GM18511 (cell line): ENCODE results near the gene LRCH1.

ENCODE experiments used
- ATAC-seq: cut with Tn5 transposase; IDR thresholded peaks from one replicate; pipeline ENCODE4 v1.9.1; 2021; ENCODE audit warnings: mild to moderate bottlenecking, moderate library complexity; ENCODE audit not compliant: unreplicated experiment

LRCH1 gene

DNA sequence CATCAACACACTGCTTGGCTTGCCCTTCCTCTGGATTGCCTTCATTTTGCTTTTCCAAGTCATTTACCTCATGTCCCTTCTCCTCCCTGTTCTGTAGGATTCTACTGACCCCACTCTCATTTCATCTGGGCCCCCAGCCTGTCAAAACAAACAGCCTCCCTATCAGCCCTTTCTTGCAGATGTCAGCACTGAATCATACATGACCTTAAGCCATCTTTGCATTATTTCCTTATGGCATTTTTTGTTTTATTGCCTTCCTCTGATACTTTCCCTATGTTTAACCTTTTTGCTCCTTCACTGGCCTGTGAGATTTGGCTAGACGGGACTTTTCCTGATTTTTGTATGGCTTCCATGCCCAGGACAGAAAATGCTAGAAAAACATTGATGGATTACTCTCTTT is 8.7 kb downstream of the LRCH1 start:
- no peak for ATAC-seq

DNA sequence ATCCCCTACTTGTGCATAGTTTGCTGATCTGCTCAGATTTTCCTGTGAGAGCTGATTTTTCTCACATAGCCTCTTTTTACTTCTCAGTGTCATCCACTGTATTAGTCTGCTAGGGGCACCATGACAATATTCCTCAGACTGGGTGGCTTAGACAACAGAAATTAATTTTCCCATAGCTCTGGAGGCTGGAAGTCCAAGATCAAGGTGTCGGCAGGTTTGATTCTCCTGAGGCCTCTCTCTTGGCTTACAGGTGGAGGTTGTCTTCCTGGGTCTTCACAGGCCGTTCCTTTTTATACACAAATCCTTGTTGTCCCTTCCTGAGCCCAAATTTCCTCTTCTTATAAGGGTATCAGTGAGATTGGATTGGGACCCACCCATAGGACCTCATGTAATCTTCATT is 9.2 kb downstream of the LRCH1 start:
- ATAC-seq, result no peak

DNA sequence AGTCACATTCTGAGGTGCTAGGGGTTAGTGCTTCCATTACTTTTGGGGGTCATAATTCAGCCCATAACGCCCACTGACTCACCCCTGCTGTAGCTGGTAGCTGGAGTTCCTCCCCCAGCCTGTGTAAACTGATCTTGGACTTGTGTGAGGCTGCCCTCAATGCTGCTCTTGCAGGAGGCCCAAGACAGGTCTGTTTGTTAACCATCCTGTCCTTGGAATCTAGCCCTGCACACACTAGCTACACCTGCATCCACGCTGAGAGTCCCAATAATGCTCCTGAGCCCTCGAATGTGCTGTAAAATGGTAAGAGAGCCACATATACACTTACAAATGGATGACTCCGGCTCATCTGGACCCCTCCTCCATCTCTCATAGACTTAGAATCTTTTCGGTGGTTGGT is 9.6 kb downstream of the LRCH1 start:
- ATAC-seq, result no peak

DNA sequence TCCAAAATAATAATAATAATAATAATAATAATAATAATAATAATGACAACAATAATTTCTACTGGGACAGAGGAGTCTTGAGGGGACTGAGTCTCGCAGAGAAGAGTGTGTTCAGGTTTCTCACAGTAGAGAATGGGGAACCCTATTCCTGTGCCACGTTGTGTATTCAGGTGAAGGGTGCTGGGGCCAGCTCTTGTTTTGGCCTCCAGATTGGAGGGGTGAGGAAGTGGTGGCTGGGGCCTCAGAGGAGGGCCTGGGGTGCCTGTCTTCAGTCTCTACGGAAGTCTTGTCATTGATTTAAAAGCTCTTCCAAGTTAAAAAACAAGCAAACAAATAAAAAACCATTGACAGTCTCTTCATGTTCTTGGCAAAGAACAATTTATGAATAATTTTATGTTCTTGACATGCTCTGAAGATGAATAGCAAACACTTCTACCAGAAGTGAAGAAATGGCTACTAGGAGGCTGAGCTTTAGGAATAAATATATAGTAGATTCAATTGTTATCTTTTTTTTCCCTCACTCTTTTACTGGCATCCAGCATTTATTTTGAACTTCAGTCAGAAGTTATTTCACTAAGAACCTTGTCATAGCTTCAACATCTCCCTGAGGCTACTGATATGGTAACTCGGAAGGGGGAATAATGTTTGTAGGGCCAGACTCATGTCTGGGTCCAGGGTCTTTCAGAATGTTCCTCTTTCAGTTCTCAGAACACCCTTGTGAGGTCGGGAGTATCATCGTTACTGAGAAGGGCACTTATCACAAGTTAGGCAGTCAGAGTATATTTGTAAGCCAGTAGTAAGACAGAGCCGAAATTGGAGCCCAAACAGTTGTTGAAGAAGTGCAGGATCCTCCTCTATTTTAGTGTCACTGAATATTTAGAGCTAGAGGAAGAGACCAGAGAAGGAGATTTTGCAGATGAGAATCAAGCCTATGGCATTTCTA is 13.1 kb downstream of the LRCH1 start:
- ATAC-seq, result peak; percentile 86

DNA sequence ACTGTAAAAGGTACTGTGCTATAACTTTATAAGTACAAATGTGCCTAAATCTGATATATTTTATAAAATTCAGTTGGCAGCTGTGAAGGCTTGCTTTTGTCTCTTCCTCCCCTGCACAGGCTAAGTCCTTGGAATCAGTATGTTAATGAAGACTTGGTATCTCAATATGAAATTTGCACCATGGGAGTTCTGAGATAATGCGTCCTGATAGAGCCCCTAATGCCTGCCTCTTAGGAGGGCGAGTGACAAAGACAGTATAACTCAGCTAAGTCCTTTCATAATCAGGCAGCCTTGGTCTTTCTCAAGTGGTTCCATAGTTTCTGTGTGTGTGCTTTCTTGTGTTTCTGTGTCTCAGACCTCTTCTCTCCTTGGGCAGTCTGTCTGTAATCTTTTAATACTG is 14.7 kb downstream of the LRCH1 start:
- no peak for ATAC-seq

DNA sequence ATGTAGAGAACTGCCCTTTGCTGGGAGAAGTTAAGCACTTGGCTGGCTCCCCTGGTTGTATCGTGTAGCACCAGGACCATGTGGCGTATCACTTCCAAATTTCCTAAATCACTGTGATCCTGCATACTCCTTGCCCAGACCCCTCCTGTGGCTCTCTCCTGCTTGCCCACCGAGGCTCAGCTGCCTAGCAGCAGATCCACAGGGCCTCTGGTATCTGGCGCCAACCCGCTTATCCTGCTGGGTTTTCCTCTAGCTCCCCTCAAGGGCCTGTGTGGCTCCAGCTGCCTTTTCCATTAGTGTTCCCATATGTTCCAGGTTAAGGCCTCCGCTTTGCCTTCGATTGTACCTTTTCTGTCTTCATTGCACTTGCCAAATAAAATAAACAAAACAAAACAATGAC is 16.5 kb downstream of the LRCH1 start:
- no peak for ATAC-seq

DNA sequence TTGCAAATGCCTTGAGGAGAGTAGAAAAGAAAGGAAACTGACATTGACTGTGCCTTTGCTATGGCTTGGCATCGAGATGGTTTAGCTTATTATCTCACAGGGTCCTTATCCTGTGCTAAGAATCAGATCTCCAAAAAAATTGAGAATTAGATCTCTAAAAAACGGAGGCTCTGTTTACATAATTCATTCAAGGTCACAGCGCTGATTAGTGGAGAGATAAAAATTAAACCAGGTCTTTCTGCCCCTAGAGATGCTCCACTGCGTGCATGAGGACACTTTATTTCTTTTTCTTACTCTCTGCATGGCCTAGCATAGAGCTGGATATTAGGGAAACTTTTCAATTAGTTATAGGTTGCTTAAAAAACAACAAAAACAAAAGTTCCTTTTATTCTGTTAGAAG is 17.3 kb downstream of the LRCH1 start:
- ATAC-seq, result no peak

DNA sequence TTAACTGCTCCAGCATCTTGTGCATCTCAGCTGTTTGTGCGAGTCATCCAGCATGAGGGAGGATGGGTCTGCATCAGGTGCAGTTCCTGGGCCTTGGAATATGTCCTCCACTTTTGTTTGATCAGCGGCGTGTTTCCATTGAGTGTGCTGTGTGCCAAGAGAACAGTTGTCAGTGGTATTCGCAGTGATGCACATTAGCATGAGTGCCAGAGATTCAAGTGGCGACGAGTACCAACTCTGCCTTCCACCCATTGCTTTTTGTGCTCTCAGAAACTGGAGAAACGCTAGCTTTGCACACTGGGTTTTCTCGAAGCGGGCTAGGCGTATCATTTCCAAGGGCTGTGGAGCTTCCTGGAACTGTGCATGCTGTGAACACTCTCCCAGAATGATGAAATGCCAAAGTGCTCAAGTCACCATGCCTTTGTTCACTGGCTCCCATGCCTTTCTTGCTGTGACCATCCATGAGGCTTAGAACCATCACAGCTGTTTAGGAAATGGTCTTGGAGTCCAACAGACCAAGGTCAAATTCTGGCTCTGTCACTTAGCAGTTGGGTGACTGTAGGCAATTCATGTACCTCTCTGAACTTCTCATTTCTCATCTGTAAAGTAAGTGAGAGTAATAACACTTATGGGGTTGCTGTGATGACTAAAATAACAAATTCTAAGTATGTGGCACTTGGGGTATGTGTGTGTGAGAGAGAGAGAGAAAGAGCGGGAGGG is 18.4 kb downstream of the LRCH1 start:
- peak; percentile 66 for ATAC-seq

DNA sequence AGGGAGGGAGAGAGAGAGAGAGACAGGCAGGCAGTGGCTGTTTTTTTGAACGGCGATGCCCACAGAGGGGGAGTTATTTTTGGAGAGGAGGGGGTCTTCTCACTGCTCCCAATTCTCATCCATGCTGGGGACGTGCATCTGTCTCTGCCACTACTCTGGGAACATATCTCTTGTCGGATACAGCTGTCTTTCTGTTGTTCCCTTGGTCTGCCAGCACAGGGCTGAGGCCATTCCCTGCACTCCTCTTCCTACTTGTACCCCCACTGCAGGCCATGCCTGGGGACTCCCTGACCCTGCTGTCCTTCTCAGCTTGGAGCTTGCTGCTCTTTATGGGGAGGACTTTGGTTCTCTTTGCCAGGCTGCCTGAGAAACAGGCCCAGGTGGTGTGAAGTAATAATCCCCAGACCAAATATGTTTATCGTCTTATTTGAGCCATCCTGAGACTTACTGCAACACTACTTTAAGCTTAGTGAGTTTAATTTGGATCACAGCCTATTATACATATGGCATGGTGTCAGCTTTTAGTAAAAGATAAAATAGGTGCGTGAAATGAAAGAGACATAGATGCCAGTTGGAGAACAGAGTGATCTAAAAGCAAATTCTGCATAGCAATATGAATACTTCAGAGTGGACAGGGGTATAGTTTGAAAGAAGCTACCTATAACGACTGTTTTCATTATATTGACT is 19.1 kb downstream of the LRCH1 start:
- ATAC-seq, result no peak

DNA sequence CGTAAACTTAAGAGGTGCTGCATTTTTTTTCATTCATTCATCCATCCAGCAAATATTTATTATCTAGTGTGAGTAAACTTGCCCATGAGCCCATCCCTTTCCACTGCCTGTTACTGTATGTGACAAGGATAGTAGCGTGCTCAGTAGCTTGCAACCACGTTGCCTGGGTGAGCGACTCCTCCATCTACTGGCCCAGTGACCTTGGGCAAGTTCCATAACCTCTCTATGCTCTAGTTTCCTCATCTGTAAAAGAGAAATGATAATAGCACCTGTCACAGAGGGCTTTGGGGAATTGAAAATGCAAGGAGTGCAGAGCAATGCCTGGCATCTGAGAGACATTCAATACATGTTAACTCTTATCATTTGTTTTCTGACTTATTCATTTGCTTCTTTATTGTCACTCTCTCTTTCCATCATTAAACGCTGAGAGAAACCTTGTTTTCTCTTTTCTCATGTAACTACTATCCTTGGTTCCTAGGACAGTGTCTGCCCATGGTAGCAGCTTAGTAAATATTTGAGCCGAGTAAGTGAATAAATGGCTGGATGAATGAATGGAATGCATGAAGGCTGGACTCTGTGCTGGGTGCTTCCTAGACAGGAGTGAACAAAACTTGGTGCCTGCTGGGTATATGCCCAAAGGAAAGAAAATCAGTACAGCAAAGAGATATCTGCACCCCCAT is 19.9 kb downstream of the LRCH1 start:
- ATAC-seq, result no peak

DNA sequence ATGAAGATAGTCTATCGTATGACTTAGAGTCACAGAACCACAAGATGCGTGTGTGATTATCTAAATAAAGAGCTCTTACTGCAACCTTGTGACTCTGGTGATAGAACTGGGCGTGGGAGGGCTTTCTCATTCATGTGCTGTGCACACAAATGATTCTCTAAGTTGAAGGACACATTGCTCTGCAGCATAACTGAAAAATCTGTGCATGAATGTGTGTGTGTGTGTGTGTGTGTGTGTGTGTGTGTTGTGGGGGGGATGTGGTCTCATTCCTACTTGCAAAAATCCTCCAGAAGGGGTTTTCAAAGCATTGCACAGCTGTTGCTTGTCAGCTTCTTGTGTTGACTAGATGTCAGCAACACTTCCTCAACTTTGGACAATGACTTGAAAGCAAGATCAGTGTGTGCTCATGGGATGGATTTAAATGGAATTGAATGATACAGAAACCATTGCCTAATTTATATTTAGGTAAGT is 22.4 kb downstream of the LRCH1 start:
- ATAC-seq, result peak; percentile 42

DNA sequence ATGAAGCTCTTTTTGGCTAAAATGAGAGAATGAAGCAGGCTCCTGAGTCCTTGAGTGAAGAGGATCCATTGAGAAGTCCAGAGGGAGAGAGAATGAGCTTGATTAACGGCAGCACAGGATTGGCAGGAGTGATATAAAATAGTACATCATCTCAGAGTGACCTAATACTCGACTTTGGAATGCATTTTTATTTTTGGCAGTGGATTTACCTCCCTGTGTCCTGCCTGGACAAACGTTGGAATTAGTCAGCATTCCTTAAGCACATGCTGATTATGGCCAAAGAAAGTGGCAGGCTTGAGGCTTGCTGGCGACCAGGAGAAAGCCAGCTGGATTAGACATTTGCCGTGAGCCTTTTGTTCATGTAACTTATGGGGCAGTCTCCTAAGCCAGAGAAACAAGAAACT is 22.9 kb downstream of the LRCH1 start:
- ATAC-seq, result no peak

DNA sequence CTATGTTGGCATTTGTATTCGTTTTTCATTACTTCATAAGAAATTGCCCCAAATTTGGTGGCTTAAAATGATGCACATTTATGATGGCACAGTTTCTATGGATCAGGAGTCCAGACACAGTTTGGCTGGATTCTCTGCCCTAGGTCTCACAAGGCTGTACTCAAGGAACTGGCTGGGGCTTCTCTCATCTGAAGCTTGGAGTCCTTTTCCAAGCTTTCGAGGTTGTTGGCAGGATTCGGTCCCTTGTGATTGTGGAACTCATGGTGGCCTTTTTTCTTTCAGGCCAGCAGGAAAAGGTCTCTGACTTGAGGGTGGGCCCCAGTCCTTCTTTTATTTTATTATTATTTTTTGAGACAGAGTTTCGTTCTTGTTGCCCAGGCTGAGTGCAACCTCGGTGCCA is 23.8 kb downstream of the LRCH1 start:
- no peak for ATAC-seq

DNA sequence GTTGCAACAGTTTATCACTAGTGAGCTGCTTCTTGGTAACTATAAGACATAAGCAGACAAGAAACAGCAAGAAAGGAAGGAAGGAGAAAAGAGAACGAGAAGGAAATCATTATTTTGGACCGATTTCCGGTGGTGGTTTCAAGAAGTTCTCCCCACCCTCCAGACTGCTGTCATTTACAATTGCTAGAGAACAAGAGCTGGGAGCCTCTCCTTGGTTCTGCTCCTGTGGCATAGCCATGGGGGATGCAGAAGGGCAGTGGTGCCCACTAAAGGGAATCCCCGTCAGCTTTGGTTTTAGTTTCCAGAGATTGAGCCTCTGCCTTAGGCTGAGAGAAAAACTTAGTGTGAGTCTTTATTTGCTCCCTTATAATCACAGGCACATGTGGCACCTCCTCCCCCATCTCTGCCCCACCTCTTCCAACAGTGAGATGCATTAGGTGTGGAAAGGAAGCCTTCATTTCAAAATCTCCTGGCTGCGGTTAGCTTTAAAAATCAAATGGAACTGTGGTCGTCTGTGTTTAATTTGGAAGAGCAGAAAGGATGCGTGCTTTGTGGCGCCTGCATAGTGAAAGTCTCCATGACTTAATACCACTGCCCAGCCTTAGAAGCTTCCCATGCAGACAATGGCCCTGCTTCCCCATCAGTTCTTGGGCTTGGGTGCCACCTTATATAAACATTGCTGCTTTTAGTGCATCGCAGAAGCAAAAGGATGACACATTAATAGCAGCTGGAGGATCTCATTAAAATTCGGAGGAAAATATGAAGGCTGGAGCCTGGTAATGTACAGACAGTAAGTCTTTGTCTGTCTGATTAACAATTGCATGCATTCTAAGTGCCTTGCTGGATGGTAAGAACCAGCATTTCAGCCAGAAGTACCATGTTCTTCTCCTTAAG is 25.0 kb downstream of the LRCH1 start:
- peak; percentile 27 for ATAC-seq

DNA sequence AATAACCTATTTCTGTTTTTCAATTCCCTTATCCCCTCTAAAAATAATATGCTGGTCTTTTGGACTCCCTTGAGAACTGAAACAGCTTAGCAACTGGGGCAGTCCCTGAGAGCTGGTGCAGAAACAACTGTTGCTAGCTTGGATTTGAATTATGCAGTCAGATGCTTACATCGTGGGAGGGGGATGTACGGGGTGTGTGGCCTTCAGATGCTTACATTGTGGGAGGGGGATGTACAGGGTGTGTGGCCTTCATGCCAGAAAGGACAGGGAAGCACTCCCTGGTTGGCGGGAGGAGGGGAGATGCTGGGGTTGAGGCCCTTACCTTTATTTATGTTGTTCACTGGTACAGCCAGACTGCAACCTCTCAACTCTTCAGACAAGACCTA is 25.6 kb downstream of the LRCH1 start:
- peak; percentile 60 for ATAC-seq

DNA sequence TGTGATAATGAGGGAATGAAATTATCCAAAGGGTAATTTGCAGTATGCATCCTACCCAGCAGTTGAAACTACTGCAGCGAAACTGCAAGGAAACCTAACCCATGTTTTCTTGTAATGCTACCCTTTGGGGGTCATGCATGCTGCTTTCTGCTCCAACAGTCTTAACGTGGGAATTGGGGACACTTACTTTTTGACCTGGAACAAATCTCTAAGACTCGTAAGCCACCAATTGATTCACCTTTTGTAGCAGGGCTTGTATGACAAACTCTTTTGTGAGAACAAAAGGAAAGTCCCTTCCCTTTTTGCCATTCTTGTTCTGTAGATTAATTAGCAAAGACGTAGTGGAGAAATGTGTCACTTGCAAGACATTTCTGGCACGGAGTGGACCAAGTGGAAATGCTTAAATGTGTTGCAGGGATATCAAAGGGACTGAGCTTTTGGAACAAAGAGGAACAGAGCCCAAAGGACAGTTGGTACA is 27.4 kb downstream of the LRCH1 start:
- no peak for ATAC-seq

DNA sequence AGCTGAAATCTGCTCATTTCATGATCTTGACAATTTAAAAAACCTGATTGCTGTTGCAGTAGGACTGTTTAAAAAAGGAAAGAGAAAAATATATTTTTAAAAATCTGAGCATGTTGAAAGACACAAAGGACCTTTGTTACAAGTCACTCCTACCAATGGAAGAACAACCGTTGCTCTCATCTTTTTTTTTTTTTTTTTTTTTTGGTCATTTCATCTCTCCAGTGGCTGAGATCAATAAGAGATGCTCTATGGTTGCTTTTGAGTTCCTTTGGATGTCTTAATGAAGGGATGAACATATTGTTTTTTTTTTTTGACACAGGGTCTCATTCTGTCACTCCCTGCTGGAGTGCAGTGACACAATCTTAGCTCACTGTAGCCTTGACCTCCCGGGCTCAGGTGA is 29.2 kb downstream of the LRCH1 start:
- no peak for ATAC-seq

DNA sequence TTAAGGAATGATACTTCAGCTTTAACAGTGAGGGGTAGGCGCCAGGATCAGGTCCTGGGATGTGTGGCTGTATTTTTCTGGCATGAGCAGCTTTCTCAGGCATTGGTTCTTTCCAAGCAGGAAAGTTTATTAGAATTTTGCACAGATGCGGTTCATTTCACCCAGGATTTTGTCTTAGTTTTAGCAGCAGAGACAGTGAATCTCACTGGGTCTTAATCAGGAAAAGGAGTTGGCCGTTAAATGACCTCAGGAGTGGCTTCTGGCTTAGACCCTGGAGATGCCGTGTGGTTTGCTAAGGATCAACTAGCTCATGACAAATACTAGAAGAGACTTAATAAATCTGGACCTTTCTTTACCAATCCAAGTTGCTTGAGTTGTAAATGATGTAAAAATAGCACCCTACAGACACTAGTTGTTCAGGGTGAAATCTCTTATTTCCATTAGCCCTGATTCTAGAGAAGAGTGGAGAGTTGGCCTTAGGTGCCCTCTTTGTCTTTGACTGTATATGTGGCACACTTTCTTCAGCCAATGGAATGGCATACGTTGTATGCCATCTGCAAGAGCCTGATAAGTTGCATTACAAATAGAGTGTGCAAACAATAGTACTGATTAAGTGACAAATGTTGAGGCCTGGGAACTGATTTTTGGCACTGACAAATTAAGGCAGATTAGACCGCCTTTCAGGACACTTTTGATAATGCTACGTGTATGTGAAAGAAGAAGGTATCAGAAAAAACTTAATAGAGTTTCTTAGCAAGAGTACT is 34.0 kb downstream of the LRCH1 start:
- ATAC-seq, result no peak

DNA sequence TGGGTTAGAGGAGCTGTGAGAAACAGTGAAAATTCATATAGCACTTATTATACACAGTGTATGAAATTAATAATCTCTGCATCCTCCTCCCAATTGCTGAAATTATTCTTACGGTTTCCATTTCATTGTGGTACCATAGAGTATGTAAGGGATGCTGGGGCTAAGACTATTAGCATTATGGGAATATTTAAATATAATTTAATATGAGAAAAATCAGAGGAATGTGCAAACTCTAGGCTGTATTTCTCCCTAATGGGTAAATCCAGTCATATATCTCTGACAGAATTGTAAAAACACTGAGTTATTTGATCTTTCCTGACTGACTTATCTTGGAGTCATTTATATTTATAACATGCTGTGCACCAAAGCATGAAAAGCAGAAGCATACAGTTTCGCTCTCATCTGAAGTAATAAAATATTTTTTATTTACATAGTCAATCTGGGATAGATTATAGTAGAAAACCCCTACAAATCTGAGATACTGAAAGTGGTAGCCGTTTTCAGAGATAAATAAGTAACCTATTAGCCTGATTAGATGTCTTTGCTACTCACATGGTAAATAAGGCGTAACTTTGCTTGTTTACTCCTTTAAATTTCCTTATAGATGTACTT is 34.9 kb downstream of the LRCH1 start:
- peak; percentile 76 for ATAC-seq
